Transverse colon (tissue), 4 donors: ENCODE results near the gene DNMBP. TPM values are rescaled to one million over a fixed set of nuclear protein-coding genes. Genes with fewer than 3 reads are reported as not detected.

Experiments
- DNase-seq: peaks from one replicate; pipeline ENCODE4 v3.0.0-alpha.2; 2019
- H3K27ac ChIP-seq, 4 donors: fragments of 200-600 bp; sonication (generic); 2 replicates each; pipeline ENCODE4 v1.5.1; 2016 to 2018; ENCODE audit warnings: inconsistent platforms in 4 of 4
- H3K27me3 ChIP-seq: fragments of 200-600 bp; sonication (generic); 2 replicates; pipeline ENCODE4 v1.5.1; 2017; ENCODE audit warnings: inconsistent platforms
- H3K36me3 ChIP-seq, 4 donors: fragments of 200-600 bp; sonication (generic); 2 replicates each; pipeline ENCODE4 v1.5.1; 2017 to 2019; ENCODE audit warnings: inconsistent platforms in 4 of 4
- H3K4me1 ChIP-seq, 4 donors: fragments of 200-600 bp; sonication (generic); 2 replicates each; pipeline ENCODE4 v1.5.1; 2017 to 2020; ENCODE audit warnings: inconsistent platforms in 4 of 4
- H3K4me3 ChIP-seq, 4 donors: fragments of 200-600 bp; sonication (generic); 1 replicate in 1 of 4; 2 replicates in 3 of 4; pipeline versions ENCODE4 v1.5.1 to v1.6.1; 2017 to 2019; ENCODE audit warnings: inconsistent platforms in 4 of 4
- H3K9me3 ChIP-seq, 2 donors: fragments of 200-600 bp; sonication (generic); 2 replicates each; pipeline ENCODE4 v1.5.1; 2017 to 2019; ENCODE audit warnings: inconsistent platforms in 2 of 2
- CTCF ChIP-seq, 5 experiments: fragments of 200-600 bp in 3 of 5; fragments of 450-650 bp in 2 of 5; sonication (generic) in 3 of 5; IDR thresholded peaks; 1 replicate in 2 of 5; 2 replicates in 3 of 5; pipeline ENCODE4 v1.5.1; 2016 to 2017; ENCODE audit warnings: antibody characterized with exemption in 5 of 5, inconsistent platforms in 3 of 5, mild to moderate bottlenecking in 2 of 5, moderate library complexity in 1 of 5
- EP300 ChIP-seq: sonication (generic); formaldehyde crosslinking; IDR thresholded peaks from one replicate; pipeline ENCODE4 v1.6.1; 2017; ENCODE audit warnings: antibody characterized with exemption, low read depth
- POLR2A ChIP-seq: fragments of 450-650 bp; IDR thresholded peaks from one replicate; pipeline ENCODE4 v1.6.1; 2016; ENCODE audit warnings: antibody characterized with exemption, mild to moderate bottlenecking, moderate library complexity
- POLR2AphosphoS5 ChIP-seq, 3 donors: sonication (generic); formaldehyde crosslinking; IDR thresholded peaks; one replicate each; pipeline ENCODE4 v1.6.1; 2016; ENCODE audit warnings: antibody characterized with exemption in 3 of 3
- WGBS, 2 donors: methylation state at CpG; one replicate each; pipeline ENCODE4 v1.1.5; 2018; ENCODE audit warnings: low coverage in 1 of 2; 5-methylcytosine and 5-hydroxymethylcytosine counted together
- in situ Hi-C, 4 donors: fragments of 200-750 bp; cut with MboI; loops; one replicate each; pipeline versions ENCODE4 v1.15.0 to v1.15.1; 2017; ENCODE audit warnings: low sequenced_read_pairs in 3 of 4, low pct_ligation_motif_present in 1 of 4, low pct_unique_long_range_greater_than_20kb in 1 of 4
- intact Hi-C: fragments of 100-400 bp; cut with DNase I; formaldehyde crosslinking; loops from one replicate; pipeline ENCODE4 v1.15.1; 2023; ENCODE audit warnings: low total_unique reads
- total RNA-seq, 4 donors: library from RNA; depleted of rRNA; stranded (reverse); fragments of >200 nt; gene quantifications; one replicate each; pipeline ENCODE4 v1.1.0, GENCODE V29; 2016

Gene DNMBP
- total RNA-seq, 4 donors from 2014 or later, result 38.5 to 68.5 (median 48.0) TPM

GRCh38 chr10:100008708-100009282 lies 952 bp downstream of the DNMBP start:
- intact Hi-C loops (no loop called here), in situ Hi-C loops (no loop called here)
- H3K4me3 ChIP-seq, result peak overlapping the region; percentile 47 to 83 (median 56)
- H3K27ac ChIP-seq, result peak overlapping the region; percentile 79 to 85 (median 84)
- TF ChIP-seq POLR2A, result no peak
- TF ChIP-seq CTCF (IDR thresholded peaks at IDR 0.05), result no peak
- no peak for TF ChIP-seq POLR2AphosphoS5 (IDR thresholded peaks at IDR 0.05)
- TF ChIP-seq EP300, result no peak
- H3K4me1 ChIP-seq, result peaks cover 9 to 45% (median 37%) of the 10 kb centered on the region in 4 donors
- WGBS, 2 donors, result 14 to 21% methylated on average over 6 to 9 of the region's 9 CpGs
- H3K9me3 ChIP-seq, result no peaks in the 10 kb centered on the region
- no peaks in the 10 kb centered on the region for H3K27me3 ChIP-seq
- H3K36me3 ChIP-seq, result no peaks in the 10 kb centered on the region
- no peak for DNase-seq

GRCh38 chr10:100008142-100008522 lies 1.6 kb downstream of the DNMBP start:
- no peak for DNase-seq
- in situ Hi-C loops, result no loop called here

GRCh38 chr10:100007231-100008141 lies 2.3 kb downstream of the DNMBP start:
- no peaks in the 10 kb centered on the region for H3K27me3 ChIP-seq
- in situ Hi-C loops, result no loop called here
- DNase-seq, result no peak
- H3K4me3 ChIP-seq, result peak overlapping the region in 1 of 4 donors; percentile 5
- WGBS, 2 donors, result 35 to 66% methylated on average over 6 to 10 of the region's 10 CpGs
- no peaks in the 10 kb centered on the region for H3K9me3 ChIP-seq
- no peaks in the 10 kb centered on the region for H3K36me3 ChIP-seq
- intact Hi-C loops, result no loop called here
- no peak for TF ChIP-seq EP300
- no peak for TF ChIP-seq POLR2A
- TF ChIP-seq POLR2AphosphoS5 (IDR thresholded peaks at IDR 0.05), result no peak
- no peak for TF ChIP-seq CTCF (IDR thresholded peaks at IDR 0.05)
- H3K27ac ChIP-seq, result peak overlapping the region; percentile 66 to 85 (median 84)
- peaks cover 9 to 45% (median 37%) of the 10 kb centered on the region in 4 donors for H3K4me1 ChIP-seq

More at GRCh38 chr10:100008142-100008522, 1.6 kb downstream of the DNMBP start:
- no peak for TF ChIP-seq POLR2A
- TF ChIP-seq POLR2AphosphoS5 (IDR thresholded peaks at IDR 0.05), result no peak
- TF ChIP-seq EP300, result no peak
- no peak for TF ChIP-seq CTCF (IDR thresholded peaks at IDR 0.05)
- no peaks in the 10 kb centered on the region for H3K36me3 ChIP-seq
- WGBS, 2 donors, result 38 to 58% methylated on average over 5 to 6 of the region's 6 CpGs
- peak overlapping the region in 3 of 4 donors; percentile 47 to 83 (median 64) for H3K4me3 ChIP-seq
- H3K27me3 ChIP-seq, result no peaks in the 10 kb centered on the region
- H3K27ac ChIP-seq, result peak overlapping the region; percentile 79 to 85 (median 84)
- peaks cover 9 to 45% (median 37%) of the 10 kb centered on the region in 4 donors for H3K4me1 ChIP-seq
- intact Hi-C loops, result no loop called here
- H3K9me3 ChIP-seq, result no peaks in the 10 kb centered on the region

- Histone ChIP-seq H3K9me3 (no peaks in the 10 kb centered on the region), H3K27ac (peak overlapping the region; percentile 66 to 85 (median 84)), H3K4me1 (peaks cover 9 to 45% (median 37%) of the 10 kb centered on the region in 4 donors), H3K36me3 (no peaks in the 10 kb centered on the region), H3K27me3 (no peaks in the 10 kb centered on the region), H3K4me3 (no peak overlapping the region)
- TF ChIP-seq POLR2AphosphoS5 (IDR thresholded peaks at IDR 0.05), result peak in 1 of 3 donors; percentile 19
- no peak for TF ChIP-seq CTCF (IDR thresholded peaks at IDR 0.05)
- no peak for TF ChIP-seq EP300
- no peak for TF ChIP-seq POLR2A
- DNase-seq, result no peak
- 31 to 54% methylated on average over 4 of the region's 4 CpGs for WGBS, 2 donors
- in situ Hi-C loops (no loop called here), intact Hi-C loops (no loop called here)
Observed at GRCh38 chr10:100006243-100006886, 3.4 kb downstream of the DNMBP start.
